GM04504 (cell line): ENCODE measurements around the gene MTX1.
"Not testable (repeated sequence)": the region's sequence is repeated elsewhere in the genome, so short reads cannot be mapped to it uniquely, and the experiment has no call there.

Source experiments
- DNase-seq: peaks from one replicate; pipeline ENCODE4 v3.0.0-alpha.2; 2012; ENCODE audit warnings: low read depth

Gene MTX1

GRCh38 chr1:155207806-155208540 lies 522 bp upstream of the MTX1 start, which contains the start of gene THBS3:
THBS3 (minus strand) TSS chr1:155207897; CDS start chr1:155207876, 21 bp downstream.
- no peak for DNase-seq

- DNase-seq = no peak
Observed at GRCh38 chr1:155209312-155209721, 822 bp downstream of the MTX1 start.

GRCh38 chr1:155210314-155211104 lies 2.0 kb downstream of the MTX1 start:
- no peak for DNase-seq

GRCh38 chr1:155211381-155212050 lies 3.0 kb downstream of the MTX1 start:
- not testable (repeated sequence) for DNase-seq

GRCh38 chr1:155212051-155212440 lies 3.6 kb downstream of the MTX1 start:
- DNase-seq = not testable (repeated sequence)

- DNase-seq = not testable (repeated sequence)
Observed at GRCh38 chr1:155214702-155215101, 6.2 kb downstream of the MTX1 start.

GRCh38 chr1:155218854-155219591 lies 10.5 kb downstream of the MTX1 start:
- DNase-seq = no peak

GRCh38 chr1:155219592-155220031 lies 11.1 kb downstream of the MTX1 start:
- no peak for DNase-seq

GRCh38 chr1:155220211-155220965 lies 11.9 kb downstream of the MTX1 start:
- DNase-seq = not testable (repeated sequence)

GRCh38 chr1:155223047-155223446 lies 14.6 kb downstream of the MTX1 start:
- no peak for DNase-seq

- DNase-seq = not testable (repeated sequence)
Observed at GRCh38 chr1:155225404-155225759, 16.9 kb downstream of the MTX1 start.

GRCh38 chr1:155226188-155226909 lies 17.9 kb downstream of the MTX1 start:
- DNase-seq = no peak

GRCh38 chr1:155226910-155227260 lies 18.4 kb downstream of the MTX1 start:
- DNase-seq = no peak

- DNase-seq = peak; percentile 98
Observed at GRCh38 chr1:155227261-155228095, 19.0 kb downstream of the MTX1 start.

GRCh38 chr1:155228096-155228427 lies 19.6 kb downstream of the MTX1 start:
- DNase-seq = no peak

GRCh38 chr1:155231302-155231701 lies 22.8 kb downstream of the MTX1 start:
- not testable (repeated sequence) for DNase-seq

GRCh38 chr1:155232001-155232978 lies 23.8 kb downstream of the MTX1 start:
- not testable (repeated sequence) for DNase-seq

- not testable (repeated sequence) for DNase-seq
Observed at GRCh38 chr1:155233502-155233901, 25.0 kb downstream of the MTX1 start.

GRCh38 chr1:155235375-155235774 lies 26.9 kb downstream of the MTX1 start:
- DNase-seq = not testable (repeated sequence)
